Measurements from ENCODE around the gene DES.

DES gene

GRCh38 chr2:219430633-219431615 lies 12.7 kb downstream of the DES start:
- TF ChIP-seq RAD21 (IDR thresholded peaks at IDR 0.05; ENCODE audit: low read depth) (peak; percentile 51; the same call in 1 of the 2 replicates), YY1 (IDR thresholded peaks at IDR 0.05; ENCODE audit: low read depth) (no peak)

GRCh38 chr2:219433666-219434467 lies 15.7 kb downstream of the DES start:
- no peak for TF ChIP-seq ZBTB7A (IDR thresholded peaks at IDR 0.05; ENCODE audit: low read depth)
- peak; percentile 59 for TF ChIP-seq RAD21 (IDR thresholded peaks at IDR 0.05; ENCODE audit: low read depth)

GRCh38 chr2:219434468-219434717 lies 16.2 kb downstream of the DES start:
- TF ChIP-seq YY1 (IDR thresholded peaks at IDR 0.05; ENCODE audit: low read depth) (no peak), FOXM1 (IDR thresholded peaks at IDR 0.05; ENCODE audit: borderline replicate concordance, low read depth) (no peak), EP300 (IDR thresholded peaks at IDR 0.05; ENCODE audit: borderline replicate concordance) (no peak), TCF12 (IDR thresholded peaks at IDR 0.05; ENCODE audit: low read depth) (no peak), TAF1 (IDR thresholded peaks at IDR 0.05; ENCODE audit: low read depth) (no peak), RAD21 (IDR thresholded peaks at IDR 0.05; ENCODE audit: low read depth) (no peak), CREB1 (IDR thresholded peaks at IDR 0.05; ENCODE audit: low read depth) (no peak), MAX (IDR thresholded peaks at IDR 0.05) (no peak), CEBPB (IDR thresholded peaks at IDR 0.05) (no peak)

- TF ChIP-seq FOXM1 (IDR thresholded peaks at IDR 0.05; ENCODE audit: borderline replicate concordance, low read depth): no peak
Measured at GRCh38 chr2:219434718-219435525, 16.7 kb downstream of the DES start, which contains the start of gene SPEG. SPEG (plus strand) TSS chr2:219434843; CDS start chr2:219434978, 135 bp downstream.

GRCh38 chr2:219435701-219436100 lies 17.5 kb downstream of the DES start:
- no peak for TF ChIP-seq TEAD4 (IDR thresholded peaks at IDR 0.05)
- no peak for TF ChIP-seq RAD21 (IDR thresholded peaks at IDR 0.05; ENCODE audit: low read depth)
- no peak for TF ChIP-seq TCF12 (IDR thresholded peaks at IDR 0.05; ENCODE audit: low read depth)
- TF ChIP-seq EGR1 (IDR thresholded peaks at IDR 0.05): no peak
- no peak for TF ChIP-seq CEBPB (IDR thresholded peaks at IDR 0.05)
- no peak for TF ChIP-seq EP300 (IDR thresholded peaks at IDR 0.05; ENCODE audit: borderline replicate concordance)
- TF ChIP-seq MAX (IDR thresholded peaks at IDR 0.05): no peak
- no peak for TF ChIP-seq FOXM1 (IDR thresholded peaks at IDR 0.05; ENCODE audit: borderline replicate concordance, low read depth)
- TF ChIP-seq YY1 (IDR thresholded peaks at IDR 0.05; ENCODE audit: low read depth): no peak
- no peak for TF ChIP-seq TAF1 (IDR thresholded peaks at IDR 0.05; ENCODE audit: low read depth)
- TF ChIP-seq REST (IDR thresholded peaks at IDR 0.05; ENCODE audit: low read depth): no peak
- TF ChIP-seq ZBTB7A (IDR thresholded peaks at IDR 0.05; ENCODE audit: low read depth): no peak
- no peak for TF ChIP-seq NFIC (IDR thresholded peaks at IDR 0.05)
- no peak for TF ChIP-seq CREB1 (IDR thresholded peaks at IDR 0.05; ENCODE audit: low read depth)
- no peak for TF ChIP-seq USF1 (IDR thresholded peaks at IDR 0.05)

GRCh38 chr2:219436491-219436890 lies 18.3 kb downstream of the DES start:
- TF ChIP-seq CEBPB (IDR thresholded peaks at IDR 0.05) (no peak), MAX (IDR thresholded peaks at IDR 0.05) (no peak), TCF12 (IDR thresholded peaks at IDR 0.05; ENCODE audit: low read depth) (no peak), FOXM1 (IDR thresholded peaks at IDR 0.05; ENCODE audit: borderline replicate concordance, low read depth) (no peak), REST (IDR thresholded peaks at IDR 0.05; ENCODE audit: low read depth) (no peak), USF1 (IDR thresholded peaks at IDR 0.05) (no peak), TAF1 (IDR thresholded peaks at IDR 0.05; ENCODE audit: low read depth) (no peak), ZBTB7A (IDR thresholded peaks at IDR 0.05; ENCODE audit: low read depth) (no peak), CREB1 (IDR thresholded peaks at IDR 0.05; ENCODE audit: low read depth) (no peak), TEAD4 (IDR thresholded peaks at IDR 0.05) (no peak), EP300 (IDR thresholded peaks at IDR 0.05; ENCODE audit: borderline replicate concordance) (no peak), RAD21 (IDR thresholded peaks at IDR 0.05; ENCODE audit: low read depth) (no peak), NFIC (IDR thresholded peaks at IDR 0.05) (no peak), YY1 (IDR thresholded peaks at IDR 0.05; ENCODE audit: low read depth) (no peak), EGR1 (IDR thresholded peaks at IDR 0.05) (no peak)
